HCEC 1CT (cell line): ENCODE data around the gene PEX26.
"Not testable (repeated sequence)": the region's sequence is repeated elsewhere in the genome, so short reads cannot be mapped to it uniquely, and the experiment has no call there.

ENCODE experiments used
- DNase-seq: peaks from one replicate; pipeline ENCODE4 v3.0.0-alpha.2; 2017

PEX26 gene

GRCh38 chr22:18121506-18121905 lies 43.7 kb downstream of the PEX26 start:
- no peak for DNase-seq

GRCh38 chr22:18121954-18122554 lies 44.3 kb downstream of the PEX26 start:
- no peak for DNase-seq

- DNase-seq, result not testable (repeated sequence)
Observed at GRCh38 chr22:18123476-18124025, 45.8 kb downstream of the PEX26 start.

- no peak for DNase-seq
Observed at GRCh38 chr22:18126606-18127005, 48.8 kb downstream of the PEX26 start.

- DNase-seq, result no peak
Observed at GRCh38 chr22:18130018-18130417, 52.2 kb downstream of the PEX26 start.

- no peak for DNase-seq
Observed at GRCh38 chr22:18130699-18131429, 53.1 kb downstream of the PEX26 start.

GRCh38 chr22:18133452-18133851 lies 55.7 kb downstream of the PEX26 start:
- no peak for DNase-seq

GRCh38 chr22:18136563-18137320 lies 59.0 kb downstream of the PEX26 start:
- DNase-seq, result no peak

GRCh38 chr22:18141004-18141403 lies 63.2 kb downstream of the PEX26 start:
- not testable (repeated sequence) for DNase-seq

GRCh38 chr22:18144105-18144504 lies 66.3 kb downstream of the PEX26 start:
- no peak for DNase-seq

- DNase-seq, result no peak
Observed at GRCh38 chr22:18145676-18146388, 68.0 kb downstream of the PEX26 start.

GRCh38 chr22:18146389-18146753 lies 68.6 kb downstream of the PEX26 start:
- DNase-seq, result no peak

- DNase-seq, result no peak
Observed at GRCh38 chr22:18147791-18148190, 70.0 kb downstream of the PEX26 start.

GRCh38 chr22:18148293-18148965 lies 70.6 kb downstream of the PEX26 start:
- no peak for DNase-seq

- no peak for DNase-seq
Observed at GRCh38 chr22:18152519-18152918, 74.7 kb downstream of the PEX26 start.

- no peak for DNase-seq
Observed at GRCh38 chr22:18154821-18155390, 77.1 kb downstream of the PEX26 start.
